GM12801 (cell line): Measurements from ENCODE around the gene EPM2A.
A peak's percentile ranks its signal among the peaks of the same experiment; 100 is the strongest.

Source experiments
- TF ChIP-seq, protein P1 (sequence below): IDR thresholded peaks from one replicate; pipeline ENCODE4 v1.5.1; 2011; ENCODE audit warnings: control low read depth; ENCODE audit not compliant: insufficient read length; ENCODE audit errors: extremely low read depth

Gene EPM2A

DNA sequence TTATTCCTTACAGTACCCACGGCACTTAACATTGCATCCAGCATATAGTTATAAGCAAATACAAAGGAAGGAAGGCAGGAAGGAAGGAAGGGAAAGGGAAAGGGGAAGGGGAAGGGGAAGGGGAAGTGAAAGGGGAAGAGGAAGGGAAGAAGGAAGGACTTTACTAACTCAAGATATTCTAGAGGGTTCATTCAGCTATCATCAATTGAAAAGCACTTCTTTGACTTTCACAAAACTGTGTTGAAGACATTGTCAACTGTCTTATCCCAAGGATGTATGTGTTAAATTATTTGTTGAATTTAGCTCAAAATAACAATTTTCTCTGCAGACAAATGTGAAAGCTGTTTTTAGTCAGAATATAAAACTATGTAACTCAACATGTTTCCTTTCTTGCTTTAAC lies 87.7 kb downstream of the EPM2A start:
- TF ChIP-seq, protein P1, sequence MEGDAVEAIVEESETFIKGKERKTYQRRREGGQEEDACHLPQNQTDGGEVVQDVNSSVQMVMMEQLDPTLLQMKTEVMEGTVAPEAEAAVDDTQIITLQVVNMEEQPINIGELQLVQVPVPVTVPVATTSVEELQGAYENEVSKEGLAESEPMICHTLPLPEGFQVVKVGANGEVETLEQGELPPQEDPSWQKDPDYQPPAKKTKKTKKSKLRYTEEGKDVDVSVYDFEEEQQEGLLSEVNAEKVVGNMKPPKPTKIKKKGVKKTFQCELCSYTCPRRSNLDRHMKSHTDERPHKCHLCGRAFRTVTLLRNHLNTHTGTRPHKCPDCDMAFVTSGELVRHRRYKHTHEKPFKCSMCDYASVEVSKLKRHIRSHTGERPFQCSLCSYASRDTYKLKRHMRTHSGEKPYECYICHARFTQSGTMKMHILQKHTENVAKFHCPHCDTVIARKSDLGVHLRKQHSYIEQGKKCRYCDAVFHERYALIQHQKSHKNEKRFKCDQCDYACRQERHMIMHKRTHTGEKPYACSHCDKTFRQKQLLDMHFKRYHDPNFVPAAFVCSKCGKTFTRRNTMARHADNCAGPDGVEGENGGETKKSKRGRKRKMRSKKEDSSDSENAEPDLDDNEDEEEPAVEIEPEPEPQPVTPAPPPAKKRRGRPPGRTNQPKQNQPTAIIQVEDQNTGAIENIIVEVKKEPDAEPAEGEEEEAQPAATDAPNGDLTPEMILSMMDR, result no peak

DNA sequence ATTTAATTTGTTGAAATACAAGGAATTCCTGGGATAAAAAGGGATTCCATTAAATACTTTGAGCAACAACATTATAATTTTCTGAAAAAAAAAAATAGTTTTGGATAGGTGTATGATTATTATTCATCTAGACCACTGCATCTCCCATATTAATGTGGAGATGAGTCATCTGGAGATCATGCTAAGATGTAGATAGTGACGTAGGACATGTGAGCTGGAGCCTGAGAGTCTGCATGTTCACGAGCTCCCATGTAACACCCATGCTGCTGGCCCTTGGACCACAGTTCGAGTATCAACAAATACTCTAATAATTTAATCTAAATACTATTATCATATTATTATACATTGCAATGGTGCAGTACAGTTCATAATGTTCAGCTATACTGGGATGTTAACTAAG lies 91.6 kb downstream of the EPM2A start:
- TF ChIP-seq, protein P1, result no peak

DNA sequence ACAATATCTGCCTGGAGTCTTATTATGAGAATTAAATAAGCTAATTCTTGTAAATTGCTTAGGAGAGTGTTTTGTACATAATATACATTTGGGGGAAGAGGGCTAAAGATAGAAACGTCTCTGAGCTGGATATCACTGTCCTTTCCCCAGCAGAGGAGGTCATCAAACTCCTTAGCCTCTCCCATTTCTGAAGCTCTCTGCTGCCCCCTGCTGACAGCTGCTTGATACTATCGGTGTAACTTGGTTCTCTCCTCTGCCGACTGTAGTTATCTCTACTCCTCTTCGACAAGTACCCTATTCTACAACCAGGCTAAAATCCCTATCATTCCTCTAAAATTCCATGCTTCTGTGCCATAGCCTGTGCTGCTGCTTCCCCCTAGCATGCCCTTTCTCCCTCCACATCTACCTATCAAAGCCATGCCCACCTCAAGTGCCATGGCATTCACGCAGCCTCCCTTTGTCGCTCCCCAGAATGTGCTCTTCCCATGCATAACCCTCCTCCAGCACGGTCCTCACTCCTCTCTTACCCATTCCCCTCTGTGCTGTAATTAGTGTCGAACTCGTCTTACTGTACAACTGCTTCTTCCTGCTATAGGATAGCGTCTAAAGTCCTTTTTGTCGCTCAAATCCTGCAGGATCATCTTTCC lies 101.2 kb downstream of the EPM2A start:
- TF ChIP-seq, protein P1, result peak; percentile 35

DNA sequence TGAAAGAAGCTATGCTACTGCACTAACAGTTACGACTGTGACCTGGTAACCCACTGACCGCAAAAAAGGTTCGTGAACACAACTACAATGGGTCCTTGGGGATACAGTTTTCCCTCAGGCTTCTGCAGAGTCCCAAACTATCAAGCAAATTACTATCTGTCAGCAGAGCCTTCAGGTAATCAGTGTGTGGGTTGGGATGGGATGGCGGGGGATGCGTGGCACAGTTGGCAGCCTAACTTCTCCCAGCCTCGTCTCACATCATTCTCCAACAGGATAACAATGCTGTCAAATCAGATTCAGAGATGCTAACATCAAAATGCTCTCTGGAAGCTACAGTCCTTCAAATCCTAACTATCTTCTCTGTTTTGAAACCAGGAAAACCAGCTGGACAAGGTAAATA lies 102.3 kb downstream of the EPM2A start:
- TF ChIP-seq, protein P1, result no peak

DNA sequence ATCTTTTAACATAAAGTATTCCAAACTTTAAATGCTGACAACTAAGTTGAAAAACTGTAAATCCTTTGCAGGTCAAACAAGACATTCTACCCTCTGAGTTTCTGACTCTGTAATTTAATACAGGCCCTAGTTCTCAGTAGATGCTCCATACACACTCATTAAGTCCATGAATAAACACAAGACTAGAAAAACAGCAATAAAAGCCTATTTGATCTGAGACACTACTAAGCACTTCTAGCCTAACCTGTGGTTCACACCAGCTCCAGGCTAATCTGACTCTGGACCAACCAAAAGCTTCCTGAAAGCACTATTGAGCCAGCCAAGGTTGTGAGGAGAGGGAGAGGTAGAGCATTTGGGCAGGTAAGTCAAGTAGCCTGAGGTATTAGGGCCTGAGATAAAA lies 103.9 kb downstream of the EPM2A start:
- TF ChIP-seq, protein P1, result no peak

DNA sequence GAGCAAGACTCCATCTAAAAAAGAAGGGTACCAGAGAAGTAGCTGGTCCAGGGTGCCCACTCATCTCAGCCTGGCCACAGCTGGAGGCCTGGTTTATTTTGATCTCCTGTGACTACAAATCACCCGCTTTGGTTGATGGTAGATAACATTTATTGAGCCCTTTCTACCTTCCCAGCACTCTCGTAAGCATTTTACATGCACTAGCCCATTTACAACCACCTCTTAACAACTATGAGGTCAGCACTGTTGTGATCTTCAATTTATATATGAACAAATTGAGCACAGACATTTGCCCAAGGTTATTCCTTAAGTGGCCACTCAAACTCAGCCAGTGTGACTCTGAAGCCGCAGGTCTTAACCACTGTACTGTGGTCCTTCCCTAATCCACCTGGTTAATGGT lies 104.7 kb downstream of the EPM2A start:
- TF ChIP-seq, protein P1, result no peak

DNA sequence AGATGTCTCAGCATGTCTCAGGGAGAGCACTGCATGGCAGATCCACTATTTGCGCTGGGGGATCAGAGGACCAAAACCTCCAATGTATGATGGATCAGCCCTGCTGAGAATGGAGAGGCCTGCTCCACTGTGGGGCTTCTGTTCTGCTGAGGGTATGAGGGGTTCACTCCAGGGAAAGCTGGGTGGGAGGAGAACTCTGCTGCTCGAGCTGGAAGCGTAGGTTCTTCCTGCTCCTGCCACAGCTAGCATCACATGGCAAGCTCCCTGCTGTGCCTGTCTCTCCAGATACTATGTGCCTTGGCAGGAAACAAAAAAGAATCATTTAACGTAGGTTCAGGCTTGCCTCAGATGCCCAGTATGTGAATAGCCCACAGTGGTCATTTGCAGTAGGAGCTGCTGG lies 105.8 kb downstream of the EPM2A start:
- TF ChIP-seq, protein P1, result no peak
